Mucosa of descending colon (tissue), 3 donors: ENCODE results near the gene DNMT3A. TPM values are rescaled to one million over a fixed set of nuclear protein-coding genes. Genes with fewer than 3 reads are reported as not detected.
A peak's percentile ranks its signal among the peaks of the same experiment; 100 is the strongest.

Source experiments
- ATAC-seq: fragments of 200-7000 bp; cut with Tn5 transposase; one replicate; pipeline ENCODE4 v1.9.1; 2020; ENCODE audit warnings: mild to moderate bottlenecking, moderate library complexity
- DNase-seq, 3 donors: peaks; one replicate each; pipeline ENCODE4 v3.0.0-alpha.2; 2020
- H3K36me3 ChIP-seq: fragments of 200-600 bp; one replicate; pipeline ENCODE4 v1.8.0; 2021; ENCODE audit warnings: low read depth, mild to moderate bottlenecking
- H3K4me1 ChIP-seq: fragments of 200-600 bp; one replicate; pipeline ENCODE4 v1.8.0; 2021; ENCODE audit warnings: low read depth, mild to moderate bottlenecking
- H3K4me3 ChIP-seq: fragments of 200-600 bp; one replicate; pipeline ENCODE4 v1.8.0; 2021; ENCODE audit warnings: mild to moderate bottlenecking
- H3K9me3 ChIP-seq: fragments of 200-600 bp; one replicate; pipeline ENCODE4 v1.8.0; 2021; ENCODE audit warnings: mild to moderate bottlenecking
- CTCF ChIP-seq: fragments of 200-600 bp; IDR thresholded peaks from one replicate; pipeline ENCODE4 v1.8.0; 2022; ENCODE audit warnings: antibody characterized with exemption, mild to moderate bottlenecking
- intact Hi-C, 2 donors: fragments of 100-400 bp; cut with DNase I in 1 of 2; cut with micrococcal nuclease in 1 of 2; formaldehyde crosslinking; loops; one replicate each; pipeline versions ENCODE4 v1.11.0 to v1.11.1; 2022; cut with DNase I, micrococcal nuclease
- total RNA-seq, 3 donors: library from RNA; stranded (reverse); fragmentation: NEBNext Ultra II Directional in 2 of 3; extraction: Animal tissue kit (Norgen Biotek cat#: 25700) in 2 of 3; gene quantifications; one replicate each; pipeline versions ENCODE4 v1.2.1 to v1.2.4, GENCODE V29; 2021 to 2023
- donor health status: DM: no; HTN: no; CAD: no; lungs with moderate emphysema.
- donor health status: DM: no; HTN: no; CAD: no.
- donor health status: DM: no; HTN: yes; CAD: no.

Gene DNMT3A
- total RNA-seq, 3 donors from 2014 or later, result 31.2 to 50.8 (median 33.0) TPM

GRCh38 chr2:25371253-25372241 is 29.8 kb upstream of the DNMT3A start:
- Histone ChIP-seq H3K4me3 (no peak overlapping the region), H3K4me1 (peaks cover 10% of the 10 kb centered on the region), H3K9me3 (no peaks in the 10 kb centered on the region), H3K36me3 (no peaks in the 10 kb centered on the region)
- no peak for TF ChIP-seq CTCF
- no peak for ATAC-seq
- peak in 1 of 3 donors; percentile 37 for DNase-seq
- intact Hi-C loops, result no loop called here

- H3K4me1 ChIP-seq, result peaks cover 6% of the 10 kb centered on the region
- ATAC-seq (no peak), DNase-seq (no peak)
- no peaks in the 10 kb centered on the region for H3K9me3 ChIP-seq
- intact Hi-C loops, result loop anchor here in 1 of 2 donors (10.0 kb wide), 1 partner anchor 155 kb away; no protein-coding TSS in a partner anchor
- H3K36me3 ChIP-seq, result no peaks in the 10 kb centered on the region
- H3K4me3 ChIP-seq, result no peak overlapping the region
- TF ChIP-seq CTCF, result no peak
Observed at GRCh38 chr2:25369876-25370275, 28.2 kb upstream of the DNMT3A start.

- ATAC-seq (no peak), DNase-seq (no peak)
- Histone ChIP-seq H3K36me3 (no peaks in the 10 kb centered on the region), H3K4me1 (peaks cover 6% of the 10 kb centered on the region), H3K4me3 (no peak overlapping the region), H3K9me3 (no peaks in the 10 kb centered on the region)
- intact Hi-C loops, result loop anchor here in 1 of 2 donors (10.0 kb wide), 1 partner anchor 155 kb away; no protein-coding TSS in a partner anchor
- no peak for TF ChIP-seq CTCF
Observed at GRCh38 chr2:25369439-25369838, 27.7 kb upstream of the DNMT3A start.

- intact Hi-C loops, result loop anchor here in 1 of 2 donors (10.0 kb wide), 1 partner anchor 156 kb away; no protein-coding TSS in a partner anchor
- no peak for DNase-seq
- Histone ChIP-seq H3K4me1 (peaks cover 5% of the 10 kb centered on the region), H3K4me3 (no peak overlapping the region), H3K9me3 (no peaks in the 10 kb centered on the region), H3K36me3 (no peaks in the 10 kb centered on the region)
- ATAC-seq, result no peak
- no peak for TF ChIP-seq CTCF
Observed at GRCh38 chr2:25368660-25369059, 26.9 kb upstream of the DNMT3A start.

- Histone ChIP-seq H3K9me3 (no peaks in the 10 kb centered on the region), H3K4me3 (no peak overlapping the region), H3K4me1 (peaks cover 5% of the 10 kb centered on the region), H3K36me3 (no peaks in the 10 kb centered on the region)
- TF ChIP-seq CTCF, result no peak
- ATAC-seq (no peak), DNase-seq (no peak)
- intact Hi-C loops, result loop anchor here in 1 of 2 donors (10.0 kb wide), 1 partner anchor 158 kb away; no protein-coding TSS in a partner anchor
Observed at GRCh38 chr2:25367296-25367695, 25.6 kb upstream of the DNMT3A start.
